ENCODE data around the gene MEIS1. TPM values are rescaled to one million over a fixed set of nuclear protein-coding genes. Genes with fewer than 3 reads are reported as not detected.

The MEIS1 gene
- total RNA-seq, 1 donor from 2014 or later = 3.4 TPM

DNA sequence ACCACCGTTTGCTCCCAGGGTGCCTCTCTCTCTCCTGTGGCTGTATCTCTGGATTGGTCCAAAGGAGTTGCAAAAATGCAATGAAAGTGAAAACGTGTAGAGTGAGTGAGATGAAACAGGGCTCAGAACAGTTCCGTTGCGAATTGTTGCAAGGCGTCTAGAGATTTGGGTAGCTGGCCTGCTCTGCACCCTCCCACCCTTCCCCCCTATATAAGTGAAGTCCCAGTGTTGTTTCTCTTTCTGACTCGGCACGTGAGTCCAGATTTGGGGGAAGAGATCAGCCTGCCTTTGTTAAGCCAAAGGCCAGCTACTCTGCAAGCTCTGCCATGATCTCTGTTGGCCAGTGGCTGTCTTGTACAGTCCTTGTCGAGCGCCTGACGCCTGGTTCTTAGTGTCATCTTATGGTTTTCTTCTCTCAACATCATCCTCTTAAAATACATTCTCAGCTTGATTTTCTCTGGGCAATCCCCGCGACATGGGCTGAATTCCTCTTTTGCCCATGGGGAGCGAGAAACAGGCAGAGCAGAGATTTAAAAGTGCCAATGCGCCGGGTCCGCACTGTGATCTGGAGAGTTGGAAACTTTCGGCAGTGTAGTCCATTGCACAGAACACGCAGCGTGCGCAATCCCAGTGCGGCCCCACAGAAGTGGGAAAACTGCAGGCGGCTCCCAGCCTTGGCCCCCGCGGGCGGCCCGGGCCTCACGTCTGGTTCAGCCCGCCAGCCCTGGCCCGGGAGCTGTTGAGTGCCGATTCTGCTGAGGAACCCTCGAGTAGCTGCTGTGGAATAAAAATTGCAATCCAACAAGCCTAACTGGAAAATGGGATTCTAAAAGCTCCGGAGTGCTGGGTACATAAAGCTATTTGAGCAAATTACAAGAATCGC is 9.3 kb downstream of the MEIS1 start:
- H3K9ac ChIP-seq (ENCODE audit: low read length) = peak overlapping the region; percentile 77
- H3K27ac Mint-ChIP-seq (ENCODE audit: unreplicated experiment) = no peak overlapping the region
- H3K27me3 Mint-ChIP-seq (ENCODE audit: low read depth, unreplicated experiment) = peaks cover 69% of the 10 kb centered on the region

GRCh38 chr2:66445076-66445924 is 10.4 kb downstream of the MEIS1 start:
- Histone ChIP-seq H3K79me2 (ENCODE audit: insufficient read depth, low read length) (peaks cover 81% of the 10 kb centered on the region), H3K27me3 (ENCODE audit: insufficient read depth, low read length) (peaks cover 7% of the 10 kb centered on the region)

More for the DNA sequence above, 9.3 kb downstream of the MEIS1 start:
- H4K20me1 ChIP-seq (ENCODE audit: insufficient read depth, low read length) = no peaks in the 10 kb centered on the region
- peak; percentile 57 for DNase-seq (ENCODE audit: low read depth)
- H3K9me3 ChIP-seq (ENCODE audit: insufficient read depth, low read depth, low read length) = no peaks in the 10 kb centered on the region
- H3K36me3 ChIP-seq (ENCODE audit: insufficient read depth, low read length) = peaks cover 3% of the 10 kb centered on the region
- FAIRE-seq = no peak
- H3K27me3 ChIP-seq (ENCODE audit: insufficient read depth, low read length) = peaks cover 7% of the 10 kb centered on the region
- Mint-ChIP-seq H3K4me1 (ENCODE audit: low read depth, unreplicated experiment) (peaks cover 2% of the 10 kb centered on the region), H3K4me3 (ENCODE audit: unreplicated experiment) (no peak overlapping the region), H3K9me3 (ENCODE audit: unreplicated experiment) (peaks cover 7% of the 10 kb centered on the region), H3K36me3 (ENCODE audit: low read depth, unreplicated experiment) (peaks cover 3% of the 10 kb centered on the region)
- H3K4me3 ChIP-seq (ENCODE audit: insufficient read depth, low read depth, low read length) = peak overlapping the region; percentile 45
- no peak overlapping the region for H2AFZ ChIP-seq (ENCODE audit: low read depth, low read length)
- TF ChIP-seq, protein P1, sequence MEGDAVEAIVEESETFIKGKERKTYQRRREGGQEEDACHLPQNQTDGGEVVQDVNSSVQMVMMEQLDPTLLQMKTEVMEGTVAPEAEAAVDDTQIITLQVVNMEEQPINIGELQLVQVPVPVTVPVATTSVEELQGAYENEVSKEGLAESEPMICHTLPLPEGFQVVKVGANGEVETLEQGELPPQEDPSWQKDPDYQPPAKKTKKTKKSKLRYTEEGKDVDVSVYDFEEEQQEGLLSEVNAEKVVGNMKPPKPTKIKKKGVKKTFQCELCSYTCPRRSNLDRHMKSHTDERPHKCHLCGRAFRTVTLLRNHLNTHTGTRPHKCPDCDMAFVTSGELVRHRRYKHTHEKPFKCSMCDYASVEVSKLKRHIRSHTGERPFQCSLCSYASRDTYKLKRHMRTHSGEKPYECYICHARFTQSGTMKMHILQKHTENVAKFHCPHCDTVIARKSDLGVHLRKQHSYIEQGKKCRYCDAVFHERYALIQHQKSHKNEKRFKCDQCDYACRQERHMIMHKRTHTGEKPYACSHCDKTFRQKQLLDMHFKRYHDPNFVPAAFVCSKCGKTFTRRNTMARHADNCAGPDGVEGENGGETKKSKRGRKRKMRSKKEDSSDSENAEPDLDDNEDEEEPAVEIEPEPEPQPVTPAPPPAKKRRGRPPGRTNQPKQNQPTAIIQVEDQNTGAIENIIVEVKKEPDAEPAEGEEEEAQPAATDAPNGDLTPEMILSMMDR (IDR thresholded peaks at IDR 0.05; ENCODE audit: insufficient read depth, low read depth, low read length) = no peak
- no peak for TF ChIP-seq EZH2 (IDR thresholded peaks at IDR 0.05; ENCODE audit: insufficient read depth, low read length)
- peaks cover 25% of the 10 kb centered on the region for H3K4me1 ChIP-seq (ENCODE audit: insufficient read depth, low read length)
- H3K79me2 ChIP-seq (ENCODE audit: insufficient read depth, low read length) = peaks cover 86% of the 10 kb centered on the region
- H3K27ac ChIP-seq (ENCODE audit: low read depth, low read length) = peak overlapping the region; percentile 80
- peak overlapping the region; percentile 83 for H3K4me2 ChIP-seq (ENCODE audit: low read length)

More at GRCh38 chr2:66445076-66445924, 10.4 kb downstream of the MEIS1 start:
- TF ChIP-seq, protein P1 (IDR thresholded peaks at IDR 0.05; ENCODE audit: insufficient read depth, low read depth, low read length) = no peak
- TF ChIP-seq EZH2 (IDR thresholded peaks at IDR 0.05; ENCODE audit: insufficient read depth, low read length) = no peak
- Histone ChIP-seq H3K9me3 (ENCODE audit: insufficient read depth, low read depth, low read length) (no peaks in the 10 kb centered on the region), H3K4me3 (ENCODE audit: insufficient read depth, low read depth, low read length) (peak overlapping the region; percentile 45), H4K20me1 (ENCODE audit: insufficient read depth, low read length) (no peaks in the 10 kb centered on the region), H3K4me2 (ENCODE audit: low read length) (peak overlapping the region; percentile 83), H3K4me1 (ENCODE audit: insufficient read depth, low read length) (peaks cover 25% of the 10 kb centered on the region), H3K36me3 (ENCODE audit: insufficient read depth, low read length) (peaks cover 3% of the 10 kb centered on the region), H2AFZ (ENCODE audit: low read depth, low read length) (no peak overlapping the region), H3K27ac (ENCODE audit: low read depth, low read length) (peak overlapping the region; percentile 80), H3K9ac (ENCODE audit: low read length) (peak overlapping the region; percentile 77)
- DNase-seq (ENCODE audit: low read depth) (peak; percentile 54), FAIRE-seq (no peak)
- no peak overlapping the region for H3K27ac Mint-ChIP-seq (ENCODE audit: unreplicated experiment)
- H3K27me3 Mint-ChIP-seq (ENCODE audit: low read depth, unreplicated experiment) = peaks cover 58% of the 10 kb centered on the region
- H3K4me3 Mint-ChIP-seq (ENCODE audit: unreplicated experiment) = no peak overlapping the region
- H3K36me3 Mint-ChIP-seq (ENCODE audit: low read depth, unreplicated experiment) = peaks cover 3% of the 10 kb centered on the region
- no peaks in the 10 kb centered on the region for H3K4me1 Mint-ChIP-seq (ENCODE audit: low read depth, unreplicated experiment)
- H3K9me3 Mint-ChIP-seq (ENCODE audit: unreplicated experiment) = peaks cover under 1% of the 10 kb centered on the region

Measured in astrocyte (in vitro differentiated cells and primary cell).